HG03045 (cell line): ENCODE data around the gene PCNT.
"Not testable (repeated sequence)": the region's sequence is repeated elsewhere in the genome, so short reads cannot be mapped to it uniquely, and the experiment has no call there.

Experiments used
- ATAC-seq: cut with Tn5 transposase; IDR thresholded peaks from one replicate; pipeline ENCODE4 v1.9.1; 2021; ENCODE audit warnings: mild to moderate bottlenecking, moderate library complexity; ENCODE audit not compliant: unreplicated experiment

Gene PCNT

GRCh38 chr21:46441331-46441730 is 117.4 kb downstream of the PCNT start:
- no peak for ATAC-seq

DNA sequence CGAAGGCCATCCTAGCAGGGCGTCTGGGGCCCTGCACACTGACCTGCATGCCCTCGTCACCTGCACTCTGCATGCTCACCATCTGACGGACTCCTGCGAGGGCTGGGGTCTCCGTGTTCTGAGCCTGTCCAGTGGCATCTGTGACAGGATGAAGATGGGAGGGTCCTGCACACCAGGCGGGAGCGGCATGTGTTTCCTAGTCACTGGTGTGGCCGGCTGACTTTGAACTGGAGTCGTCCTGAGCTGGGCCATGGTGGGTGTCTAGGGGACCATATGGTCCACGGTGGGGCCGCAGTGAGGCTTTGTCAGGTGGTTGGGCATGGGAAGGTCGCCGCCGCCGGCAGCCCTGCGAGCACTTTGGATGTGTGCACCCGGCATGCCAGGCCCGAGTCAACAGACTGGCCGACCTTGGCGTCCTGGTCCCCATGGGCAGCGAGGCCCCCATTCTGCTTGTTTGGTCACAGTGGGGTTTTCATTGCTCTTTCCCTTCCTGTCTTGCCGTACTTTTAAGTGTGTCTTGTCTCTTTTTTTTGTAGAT is 118.1 kb downstream of the PCNT start:
- no peak for ATAC-seq

DNA sequence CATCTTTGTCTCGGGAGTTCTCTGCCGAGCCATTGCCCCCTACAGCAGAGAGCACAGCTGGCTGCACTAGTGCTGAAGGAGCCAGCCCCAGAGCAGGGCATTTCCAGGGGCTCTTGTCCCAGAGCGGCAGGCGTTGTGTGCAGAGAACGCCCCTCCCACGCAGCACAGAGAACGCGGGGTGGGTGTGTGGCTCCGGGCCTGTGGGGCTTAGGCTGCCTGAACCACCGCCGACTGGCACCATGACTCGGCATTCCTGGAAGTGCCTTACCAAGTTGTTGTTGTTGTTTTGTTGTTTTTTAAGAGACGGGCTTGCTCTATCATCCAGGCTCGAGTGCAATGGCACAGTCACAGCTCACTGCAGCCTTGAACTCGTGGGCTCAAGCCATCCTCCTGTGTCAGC is 119.0 kb downstream of the PCNT start:
- no peak for ATAC-seq

- ATAC-seq, result no peak
Observed at GRCh38 chr21:46443910-46444309, 120.0 kb downstream of the PCNT start.

GRCh38 chr21:46448108-46448507 is 124.2 kb downstream of the PCNT start:
- ATAC-seq, result no peak

DNA sequence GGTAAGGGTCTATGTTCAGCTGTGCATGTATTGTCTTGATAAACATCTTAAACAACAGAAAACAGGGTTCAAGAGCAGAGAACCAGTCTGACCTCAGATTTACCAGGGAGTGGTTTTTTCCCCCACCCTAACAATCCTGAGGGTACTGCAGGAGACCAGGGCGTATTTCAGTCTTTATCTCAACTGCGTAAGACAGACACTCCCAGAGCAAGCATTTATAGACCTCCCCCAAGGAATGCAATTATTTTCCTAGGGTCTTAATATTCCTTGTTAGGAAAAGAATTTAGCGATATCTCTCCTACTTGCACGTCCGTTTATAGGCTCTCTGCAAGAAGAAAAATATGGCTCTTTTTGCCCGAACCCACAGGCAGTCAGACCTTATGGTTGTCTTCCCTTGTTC is 124.9 kb downstream of the PCNT start:
- ATAC-seq, result not testable (repeated sequence)

- ATAC-seq, result no peak
Observed at GRCh38 chr21:46452710-46453109, 128.8 kb downstream of the PCNT start.

GRCh38 chr21:46454142-46454541 is 130.2 kb downstream of the PCNT start:
- no peak for ATAC-seq

DNA sequence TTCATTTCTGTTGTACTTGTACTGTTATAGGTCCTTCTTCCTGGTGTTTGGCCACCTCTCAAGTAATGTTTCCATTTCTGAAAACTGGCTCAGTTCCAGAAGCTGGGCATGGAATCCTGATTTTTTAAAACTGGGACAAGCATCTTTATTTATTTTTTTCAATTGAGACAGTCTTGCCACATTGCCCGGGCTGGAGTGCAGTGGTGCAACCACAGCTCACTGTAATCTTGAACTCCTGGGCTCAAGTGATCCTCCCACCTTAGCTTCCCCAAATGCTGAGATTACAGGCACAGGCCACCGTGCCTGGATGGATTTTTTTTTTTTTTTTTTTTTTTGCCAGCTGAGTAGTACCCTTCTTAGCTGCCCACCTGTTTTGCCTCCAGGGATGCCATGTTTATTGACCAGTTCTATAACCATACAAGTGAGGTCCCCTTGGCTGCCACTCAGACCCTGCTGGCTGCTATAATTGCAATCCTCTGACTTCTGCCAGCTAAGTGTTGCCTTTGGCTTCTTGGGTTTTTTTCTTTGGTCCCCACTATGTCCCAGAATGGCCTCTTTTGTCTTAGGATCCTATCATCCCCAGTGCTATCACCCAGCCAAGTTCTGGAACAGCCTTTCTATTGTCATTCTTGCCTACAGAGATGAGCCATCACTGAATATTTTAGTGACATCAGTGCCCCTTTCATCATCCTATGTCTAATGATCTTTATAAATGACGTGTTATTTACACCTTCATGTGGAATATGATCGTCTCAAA is 130.9 kb downstream of the PCNT start:
- ATAC-seq, result no peak

- no peak for ATAC-seq
Observed at GRCh38 chr21:46455575-46456385, 131.8 kb downstream of the PCNT start.

- ATAC-seq, result no peak
Observed at GRCh38 chr21:46456750-46457149, 132.8 kb downstream of the PCNT start.

DNA sequence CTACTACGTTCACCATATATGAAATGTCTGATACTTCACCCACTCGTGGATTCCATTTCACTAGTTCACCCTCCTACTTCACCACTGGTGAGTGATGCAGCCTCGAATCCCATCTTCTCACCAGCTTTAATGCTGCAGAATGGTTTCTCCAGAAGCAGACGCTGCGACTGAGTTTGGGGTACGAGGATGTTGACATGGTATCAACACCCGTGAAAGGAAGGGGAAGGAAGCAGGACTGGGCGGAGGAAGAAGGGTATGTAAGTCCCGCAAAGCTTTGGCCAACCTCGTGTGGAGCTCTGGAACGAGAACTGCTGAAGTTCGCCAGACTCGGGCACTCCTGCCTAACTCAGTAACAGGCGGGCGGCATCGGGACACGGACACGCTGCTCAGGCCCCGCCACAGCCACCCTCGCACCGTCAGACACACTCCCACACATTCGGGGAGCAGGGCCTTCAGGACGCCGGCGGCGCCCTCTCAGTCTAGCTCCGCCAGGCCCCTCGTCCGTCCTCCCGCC is 133.9 kb downstream of the PCNT start:
- ATAC-seq, result peak; percentile 26

DNA sequence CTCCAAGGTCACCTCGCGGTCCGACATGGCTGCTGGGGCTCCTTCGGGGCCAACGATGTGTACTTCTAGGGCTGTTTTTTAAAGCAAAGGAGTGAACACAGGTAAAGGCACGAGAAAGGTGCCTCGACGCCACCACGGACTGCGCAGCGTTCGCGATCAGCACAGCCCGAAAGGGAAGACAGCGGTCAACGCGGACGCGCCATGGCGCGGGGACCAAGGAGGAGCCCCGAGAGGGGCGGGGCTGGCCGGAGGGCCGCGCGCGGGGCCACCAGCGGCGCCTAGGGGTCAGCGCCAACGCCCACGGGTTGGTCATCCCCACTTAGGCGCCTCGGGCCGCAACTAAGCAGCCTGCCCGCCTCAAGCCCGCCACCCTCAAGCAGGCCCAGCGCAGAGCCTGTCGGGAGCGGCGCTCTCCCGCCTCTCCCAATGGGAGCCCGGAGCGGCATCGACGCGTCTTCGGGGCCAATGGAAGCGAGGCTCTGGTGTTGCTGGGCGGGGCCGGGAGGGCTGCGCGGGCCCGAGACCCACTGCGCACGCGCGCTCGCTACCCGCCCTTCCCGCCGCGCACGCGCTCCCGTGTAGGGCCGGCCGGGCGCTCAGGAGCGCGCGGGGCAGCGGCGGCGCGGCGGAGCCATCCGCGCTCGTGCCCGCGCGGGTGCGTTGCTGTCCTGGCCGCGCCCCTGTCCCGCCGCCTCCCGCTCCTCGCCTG is 134.5 kb downstream of the PCNT start, which contains the start of gene DIP2A:
Gene DIP2A (plus strand): TSS at position 577 of the 709 bp plus-strand sequence. CDS start 241 bp downstream, outside the sequence.
- peak; percentile 91 for ATAC-seq

DNA sequence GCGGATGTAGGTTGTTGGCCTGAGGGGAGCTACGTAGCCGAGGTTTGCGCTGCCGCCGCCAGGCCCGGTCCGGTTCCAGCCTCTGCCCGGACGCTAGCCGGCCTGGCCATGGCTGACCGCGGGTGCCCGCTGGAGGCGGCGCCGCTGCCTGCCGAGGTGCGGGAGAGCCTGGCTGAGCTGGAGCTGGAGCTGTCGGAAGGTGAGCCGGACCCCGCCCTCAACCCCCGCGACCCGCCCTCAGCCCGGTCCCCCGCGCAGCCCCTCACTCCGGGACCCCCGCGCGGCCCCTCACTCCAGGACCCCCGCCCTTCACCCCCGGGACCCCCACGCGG is 135.0 kb downstream of the PCNT start:
- ATAC-seq, result no peak

DNA sequence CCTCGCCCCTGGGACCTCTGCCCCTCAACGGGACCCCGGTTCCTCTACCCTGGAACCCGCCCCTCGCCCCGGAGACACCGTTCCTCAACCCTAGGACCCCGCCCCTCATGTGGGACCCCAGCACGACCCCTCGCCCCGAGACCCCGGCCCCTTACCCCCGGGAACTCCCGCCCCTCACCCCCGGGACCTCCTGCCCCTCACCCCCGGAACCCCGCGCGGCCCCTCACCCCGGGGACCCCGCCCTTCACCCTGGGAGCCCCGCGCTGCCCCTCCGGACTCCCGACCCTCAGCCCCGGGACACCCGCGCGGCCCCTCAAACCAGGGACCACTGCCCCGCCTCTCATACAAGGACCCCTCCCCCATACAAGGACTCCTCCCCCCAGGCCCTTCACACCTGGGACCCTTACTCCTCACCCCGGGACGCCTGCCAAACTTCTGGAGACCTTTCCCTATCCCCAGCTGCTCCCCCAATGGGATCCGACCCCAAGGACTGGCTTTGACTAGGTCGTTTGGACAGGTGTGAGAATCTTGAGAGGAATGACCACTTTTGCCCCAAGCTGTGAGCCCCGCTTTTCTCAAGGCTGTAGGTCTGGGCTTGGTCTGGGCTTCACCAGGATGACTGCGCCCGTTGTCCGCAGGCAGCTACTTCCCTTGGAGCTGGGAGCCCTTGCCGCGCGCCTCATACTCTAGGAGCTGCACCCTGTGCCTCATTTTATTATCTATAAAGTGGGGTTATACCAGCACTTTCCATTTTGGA is 135.6 kb downstream of the PCNT start:
- ATAC-seq, result no peak

DNA sequence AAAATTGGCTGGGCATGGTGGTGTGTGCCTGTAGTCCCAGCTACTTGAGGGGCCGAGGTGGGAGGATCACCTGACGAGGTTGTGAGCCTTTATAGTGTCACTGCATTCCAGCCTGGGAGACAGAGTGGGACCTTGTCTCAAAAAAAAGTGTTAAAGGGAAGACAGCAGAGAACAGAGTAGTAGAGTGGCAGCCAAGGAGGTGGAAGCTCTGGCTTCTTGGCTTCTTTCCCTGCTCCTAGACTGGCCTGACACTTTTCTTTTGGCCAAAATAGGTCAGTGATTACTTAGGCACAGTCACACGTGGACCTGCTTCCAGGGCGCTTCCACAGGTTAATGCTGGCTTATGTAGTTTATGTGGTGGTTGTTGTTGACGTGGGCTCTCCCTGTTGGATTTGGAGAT is 138.0 kb downstream of the PCNT start:
- ATAC-seq, result no peak

DNA sequence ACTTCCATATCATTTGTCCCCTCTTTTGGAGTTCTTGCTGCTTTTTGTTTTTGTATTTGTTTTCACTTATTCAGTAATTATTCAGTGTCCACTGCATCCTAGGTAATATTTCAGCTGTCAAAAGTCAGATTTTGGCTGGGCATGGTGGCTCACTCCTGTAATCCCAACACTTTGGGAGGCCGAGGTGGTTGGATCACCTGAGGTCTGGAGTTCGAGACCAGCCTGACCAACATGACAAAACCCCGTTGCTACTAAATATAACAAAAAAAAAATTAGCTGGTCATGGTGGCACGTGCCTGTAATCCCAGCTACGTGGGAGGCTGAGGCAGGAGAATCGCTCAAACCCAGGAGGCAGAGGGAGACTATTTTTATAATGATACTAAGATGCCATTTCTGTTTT is 141.2 kb downstream of the PCNT start:
- not testable (repeated sequence) for ATAC-seq

DNA sequence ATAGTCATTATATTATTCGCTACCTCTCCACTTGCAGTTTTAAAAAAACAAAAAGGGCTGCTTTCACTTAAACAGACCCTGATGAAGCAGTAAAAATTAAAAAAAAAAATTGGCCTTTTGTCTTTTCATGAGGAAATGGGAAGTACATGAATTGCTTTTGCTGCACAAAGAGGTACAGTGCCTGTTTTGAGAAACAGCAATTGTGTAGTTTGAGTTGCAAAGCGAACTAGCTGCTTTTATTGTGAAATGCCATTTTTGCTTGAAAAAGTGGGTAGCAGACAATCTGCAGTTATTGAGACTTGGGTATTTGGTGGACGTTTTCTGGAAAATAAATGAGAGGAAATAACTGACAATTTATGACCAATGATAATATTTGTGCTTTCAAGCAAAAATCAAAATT is 141.7 kb downstream of the PCNT start:
- ATAC-seq, result no peak

GRCh38 chr21:46468108-46468774 is 144.3 kb downstream of the PCNT start:
- ATAC-seq, result no peak

GRCh38 chr21:46469275-46469674 is 145.3 kb downstream of the PCNT start:
- ATAC-seq, result no peak
